ENCODE measurements around the gene PSMD9.
"Not testable (repeated sequence)": the region's sequence is repeated elsewhere in the genome, so short reads cannot be mapped to it uniquely, and the experiment has no call there.

Gene PSMD9

DNA sequence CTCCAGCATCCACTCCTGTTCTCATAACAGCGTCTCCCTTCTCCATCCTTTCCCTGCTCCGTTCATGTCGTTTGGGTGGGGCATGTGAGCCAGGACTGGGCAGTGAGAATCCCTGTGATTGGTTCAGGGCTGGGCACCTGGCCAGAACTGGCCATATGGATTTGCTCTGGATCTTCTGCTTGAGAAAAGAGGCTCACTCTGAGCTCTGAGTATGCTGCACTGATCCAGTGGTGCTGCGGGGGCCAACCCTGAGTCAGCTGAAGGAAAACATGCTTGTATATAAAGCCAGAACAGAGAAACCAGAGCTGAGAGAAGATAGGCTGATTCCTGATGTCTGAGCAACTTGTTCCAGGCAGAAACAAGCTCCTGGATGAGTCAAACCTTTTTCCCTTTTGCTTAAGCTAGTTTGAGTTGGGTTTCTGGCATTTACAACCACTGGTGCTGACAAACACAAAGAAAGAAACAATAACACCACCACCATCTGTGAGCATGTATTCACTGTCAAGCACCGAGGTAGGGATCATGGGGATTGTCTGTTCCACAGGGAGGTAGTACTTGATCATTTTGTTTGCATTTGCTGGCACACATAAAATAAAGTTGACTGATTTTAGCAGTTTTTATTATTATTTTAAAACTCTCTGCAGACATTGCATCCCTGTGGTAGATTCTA is 15.9 kb upstream of the PSMD9 start:
- DNase-seq (ENCODE audit: insufficient read length, low spot score) (peak; percentile 32), FAIRE-seq (no peak)

- FAIRE-seq: no peak
- no peak for DNase-seq (ENCODE audit: insufficient read length, low spot score)
Measured at GRCh38 chr12:121873216-121873569, 15.4 kb upstream of the PSMD9 start.

DNA sequence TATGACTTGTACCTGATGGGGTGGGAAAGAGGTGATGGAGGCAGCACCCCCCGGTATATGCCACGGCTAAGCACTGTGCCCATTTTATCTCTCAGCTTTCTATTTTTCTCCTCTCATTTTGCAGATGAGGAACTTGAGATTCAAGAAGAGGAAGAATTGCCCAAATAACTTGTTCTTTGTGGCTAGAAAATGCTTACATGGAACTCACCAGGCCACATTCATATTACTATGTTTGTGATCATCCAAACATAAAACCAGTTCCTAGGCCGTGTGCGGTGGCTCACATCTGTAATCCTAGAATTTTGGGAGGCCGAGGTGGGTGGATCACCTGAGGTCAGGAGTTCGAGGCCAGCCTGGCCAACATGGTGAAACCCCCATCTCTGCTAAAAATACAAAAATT is 14.5 kb upstream of the PSMD9 start:
- no peak for DNase-seq (ENCODE audit: insufficient read length, low spot score)
- FAIRE-seq: no peak

- FAIRE-seq (no peak), DNase-seq (ENCODE audit: insufficient read length, low spot score) (no peak)
Measured at GRCh38 chr12:121875582-121875981, 13.0 kb upstream of the PSMD9 start.

GRCh38 chr12:121876080-121876447 is 12.5 kb upstream of the PSMD9 start:
- not testable (repeated sequence) for FAIRE-seq; DNase-seq (ENCODE audit: insufficient read length, low spot score)

- no peak for DNase-seq (ENCODE audit: insufficient read length, low spot score)
Measured at GRCh38 chr12:121883315-121883660, 5.3 kb upstream of the PSMD9 start.

DNA sequence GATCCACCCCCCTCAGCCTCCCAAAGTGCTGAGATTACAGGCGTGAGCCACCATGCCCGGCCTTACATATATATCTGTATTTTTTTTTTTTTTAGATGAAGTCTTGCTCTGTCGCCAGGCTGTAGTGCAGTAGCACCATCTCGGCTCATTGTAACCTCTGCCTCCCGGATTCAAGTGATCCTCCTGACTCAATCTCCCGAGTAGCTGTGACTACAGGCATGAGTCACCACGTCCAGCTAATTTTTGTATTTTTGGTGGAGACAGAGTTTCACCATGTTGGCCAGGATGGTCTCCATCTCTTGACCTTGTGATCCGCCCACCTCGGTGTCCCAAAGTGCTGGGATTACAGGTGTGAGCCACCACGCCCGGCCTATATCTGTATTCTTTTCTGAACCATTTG is 3.5 kb upstream of the PSMD9 start:
- not testable (repeated sequence) for FAIRE-seq; DNase-seq (ENCODE audit: insufficient read length, low spot score)

More at GRCh38 chr12:121883315-121883660, 5.3 kb upstream of the PSMD9 start:
- no peak for FAIRE-seq

- no peak for DNase-seq (ENCODE audit: insufficient read length, low spot score)
- no peak for FAIRE-seq
Measured at GRCh38 chr12:121888083-121888477, 510 bp upstream of the PSMD9 start.

DNA sequence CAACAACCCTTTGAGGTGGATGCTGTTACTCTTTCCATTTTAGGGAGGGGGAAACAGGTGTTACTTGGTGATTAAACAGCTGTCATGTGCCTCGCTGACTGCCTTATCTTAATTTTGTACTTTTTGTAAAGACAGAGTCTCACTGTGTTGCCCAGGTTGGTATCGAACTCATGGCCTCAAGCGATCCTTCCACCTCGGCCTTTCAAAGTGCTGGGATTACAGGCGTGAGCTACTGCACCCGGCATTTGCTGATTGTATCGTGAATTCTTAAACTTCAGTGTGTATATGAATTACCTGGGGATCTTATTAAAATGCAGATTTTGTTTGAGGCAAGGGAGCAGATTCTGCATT is 659 bp downstream of the PSMD9 start:
- FAIRE-seq (no peak), DNase-seq (ENCODE audit: insufficient read length, low spot score) (no peak)

- FAIRE-seq; DNase-seq (ENCODE audit: insufficient read length, low spot score): not testable (repeated sequence)
Measured at GRCh38 chr12:121889661-121890060, 1.1 kb downstream of the PSMD9 start.

GRCh38 chr12:121892673-121893561 is 4.3 kb downstream of the PSMD9 start:
- DNase-seq (ENCODE audit: insufficient read length, low spot score) (no peak), FAIRE-seq (no peak)

DNA sequence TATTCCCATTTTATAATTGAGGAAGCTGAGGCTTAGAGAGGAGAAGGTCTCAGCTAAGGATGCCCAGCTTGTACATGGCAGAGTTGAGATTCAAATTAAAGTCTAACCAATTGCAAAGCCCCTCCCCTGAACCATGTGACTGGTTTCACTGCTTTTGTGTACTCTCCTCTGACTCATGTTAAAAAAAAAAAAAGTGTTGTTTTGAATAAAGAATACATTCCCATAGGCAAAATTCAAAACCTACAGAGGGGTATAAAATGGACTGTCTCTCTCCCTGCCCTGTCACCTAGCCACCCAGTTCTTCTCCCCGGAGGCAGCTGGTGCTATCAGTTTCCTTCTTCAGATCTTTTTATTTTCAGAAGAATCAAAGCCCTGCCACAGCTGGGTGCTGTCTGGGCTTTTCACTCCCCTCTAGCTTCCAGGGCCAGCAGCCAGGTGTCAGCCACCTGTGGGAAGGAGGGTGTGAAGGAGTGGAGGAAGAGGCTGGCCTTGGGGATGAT is 5.4 kb downstream of the PSMD9 start:
- peak; percentile 35 for DNase-seq (ENCODE audit: insufficient read length, low spot score)

GRCh38 chr12:121894633-121895032 is 6.0 kb downstream of the PSMD9 start:
- FAIRE-seq (no peak), DNase-seq (ENCODE audit: insufficient read length, low spot score) (peak; percentile 30)

More for the DNA sequence above, 5.4 kb downstream of the PSMD9 start:
- FAIRE-seq: no peak

DNA sequence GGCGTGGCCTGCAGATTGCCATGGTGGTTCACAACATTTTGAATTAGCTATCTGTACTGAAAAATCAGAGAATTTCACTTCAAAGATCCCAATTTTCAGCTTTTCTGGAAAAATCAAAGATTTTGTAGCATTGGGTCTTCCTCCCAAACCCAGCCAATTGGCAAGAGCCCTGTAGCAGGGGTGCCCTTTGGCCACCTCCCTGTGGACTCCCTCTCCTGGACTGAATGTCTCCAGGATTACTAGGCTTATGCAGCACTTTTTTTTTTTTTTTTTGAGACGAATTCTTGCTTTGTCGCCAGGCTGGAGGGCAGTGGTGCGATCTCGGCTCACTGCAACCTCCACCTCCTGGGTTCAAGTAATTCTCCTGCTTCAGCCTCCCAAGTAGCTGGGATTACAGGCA is 9.7 kb downstream of the PSMD9 start:
- FAIRE-seq: no peak
- no peak for DNase-seq (ENCODE audit: insufficient read length, low spot score)

GRCh38 chr12:121899590-121899989 is 11.0 kb downstream of the PSMD9 start:
- FAIRE-seq (no peak), DNase-seq (ENCODE audit: insufficient read length, low spot score) (no peak)

- DNase-seq (ENCODE audit: insufficient read length, low spot score): no peak
- FAIRE-seq: no peak
Measured at GRCh38 chr12:121903202-121903601, 14.6 kb downstream of the PSMD9 start.

DNA sequence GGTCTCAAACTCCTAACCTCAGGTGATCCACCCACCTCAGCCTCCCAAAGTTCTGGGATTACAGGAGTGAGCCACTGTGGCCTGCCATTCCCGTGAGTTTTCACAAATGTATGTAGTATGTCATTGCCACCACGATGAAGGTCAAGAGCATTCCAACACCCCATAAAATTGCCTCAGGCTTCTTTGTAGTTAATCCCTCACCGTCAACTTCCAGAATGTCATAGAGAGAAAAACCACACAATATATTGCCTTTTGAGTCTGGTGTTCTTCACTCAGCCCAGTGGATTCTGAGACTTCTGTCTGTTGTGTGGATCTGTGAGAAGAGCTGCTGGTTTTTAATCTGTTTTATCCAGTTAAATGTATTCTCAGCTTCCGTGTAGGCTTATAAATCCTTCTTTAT is 17.2 kb downstream of the PSMD9 start:
- FAIRE-seq: no peak
- peak; percentile 45 for DNase-seq (ENCODE audit: insufficient read length, low spot score)

GRCh38 chr12:121908702-121909101 is 20.1 kb downstream of the PSMD9 start:
- DNase-seq (ENCODE audit: insufficient read length, low spot score): no peak
- FAIRE-seq: no peak

- DNase-seq (ENCODE audit: insufficient read length, low spot score) (no peak), FAIRE-seq (no peak)
Measured at GRCh38 chr12:121911824-121912585, 23.4 kb downstream of the PSMD9 start.

DNA sequence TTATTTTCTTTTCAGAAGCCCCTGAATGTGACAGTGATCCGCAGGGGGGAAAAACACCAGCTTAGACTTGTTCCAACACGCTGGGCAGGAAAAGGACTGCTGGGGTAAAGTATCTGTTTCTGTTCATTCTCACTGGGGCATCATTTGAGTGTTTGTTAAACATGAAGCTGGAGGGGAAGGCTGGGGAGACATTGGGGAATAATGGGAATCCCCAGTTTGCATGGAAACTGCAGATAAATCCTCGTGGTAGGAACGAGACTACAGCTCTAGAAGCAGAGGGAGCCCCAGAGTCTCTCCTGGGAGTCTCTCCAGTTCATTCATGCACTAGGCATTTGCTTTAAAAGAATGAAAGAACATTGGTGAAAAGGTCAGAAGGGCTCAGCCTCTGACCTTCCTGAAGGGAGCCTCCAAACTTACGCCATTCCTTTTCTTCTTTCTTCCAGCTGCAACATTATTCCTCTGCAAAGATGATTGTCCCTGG is 27.3 kb downstream of the PSMD9 start:
- DNase-seq (ENCODE audit: insufficient read length, low spot score) (no peak), FAIRE-seq (no peak)

- DNase-seq (ENCODE audit: insufficient read length, low spot score) (peak; percentile 32), FAIRE-seq (no peak)
Measured at GRCh38 chr12:121916719-121917118, 28.1 kb downstream of the PSMD9 start.
